ENCODE measurements around the gene MANEA. TPM values are rescaled to one million over a fixed set of nuclear protein-coding genes. Genes with fewer than 3 reads are reported as not detected.

The MANEA gene
- total and polyA plus RNA-seq, 2 donors (not counting 3 experiments of a cell fraction or from before 2014, with no cell fraction given): 5.2 to 18.5 TPM

- intact Hi-C loops (cut with micrococcal nuclease) (no loop called here), dilution Hi-C loops (cut with MboI; ENCODE audit: extremely low pct_ligation_motif_present, low sequenced_read_pairs) (no loop called here)
- Histone ChIP-seq H3K27ac (ENCODE audit: insufficient read depth, low read depth, low read length) (no peak overlapping the region), H3K4me2 (ENCODE audit: insufficient read depth, low read length) (no peak overlapping the region), H3K36me3 (ENCODE audit: control insufficient read depth in 2 of 2, extremely low read depth in 1 of 2, insufficient read depth in 2 of 2, low read length in 2 of 2) (no peaks in the 10 kb centered on the region), H4K20me1 (replicated peaks; ENCODE audit: control insufficient read depth, extremely low read depth, insufficient read depth, low read length) (no peaks in the 10 kb centered on the region), H3K79me2 (ENCODE audit: control insufficient read depth, insufficient read depth, low read length) (no peaks in the 10 kb centered on the region), H3K9me3 (replicated peaks; ENCODE audit: control insufficient read depth, insufficient read depth, low read length) (no peaks in the 10 kb centered on the region), H3K4me1 (ENCODE audit: control insufficient read depth, extremely low read depth, insufficient read depth, low read length) (no peaks in the 10 kb centered on the region), H3K9me1 (replicated peaks; ENCODE audit: control insufficient read depth, extremely low read depth, insufficient read depth, low read length) (no peaks in the 10 kb centered on the region), H3K9ac (replicated peaks; ENCODE audit: extremely low read depth, insufficient read depth, low read length) (no peak overlapping the region), H3K27me3 (ENCODE audit: control insufficient read depth in 2 of 2, insufficient read depth in 2 of 2, low read length in 2 of 2) (no peaks in the 10 kb centered on the region), H2AFZ (ENCODE audit: low read depth, low read length) (no peak overlapping the region), H3K4me3 (replicated peaks in 1 of 3; ENCODE audit: insufficient read depth in 1 of 3, low read depth in 1 of 3, low read length in 3 of 3) (no peak overlapping the region)
- ChIA-PET POLR2A (no interaction called here), CTCF (no interaction called here)
- FAIRE-seq (no peak), DNase-seq (ENCODE audit: low read depth, low spot score) (no peak)
- no TSS peak for BruUV-seq (replicated peaks)
- TF ChIP-seq GATA2 (IDR thresholded peaks at IDR 0.05; ENCODE audit: insufficient read depth, insufficient read length, low read depth, low read length) (no peak), POLR2AphosphoS5 (IDR thresholded peaks at IDR 0.05; ENCODE audit: insufficient read depth, low read depth, low read length) (no peak), FOS (IDR thresholded peaks at IDR 0.05; ENCODE audit: borderline replicate concordance, insufficient read depth, low read length) (no peak), CTCF (IDR thresholded peaks at IDR 0.05; ENCODE audit: extremely low read depth in 1 of 2, insufficient read depth in 1 of 2, low read depth in 1 of 2, low read length in 2 of 2) (no peak), MAX (IDR thresholded peaks at IDR 0.05; ENCODE audit: insufficient read depth, insufficient read length) (no peak), MYC (IDR thresholded peaks at IDR 0.05; ENCODE audit: low read depth, low read length) (no peak)
Measured at GRCh38 chr6:95545226-95545625, 32.1 kb upstream of the MANEA start.

- Histone ChIP-seq H3K27ac (ENCODE audit: insufficient read depth, low read depth, low read length) (no peak overlapping the region), H4K20me1 (replicated peaks; ENCODE audit: control insufficient read depth, extremely low read depth, insufficient read depth, low read length) (no peaks in the 10 kb centered on the region), H3K4me2 (ENCODE audit: insufficient read depth, low read length) (no peak overlapping the region), H3K4me3 (replicated peaks in 1 of 3; ENCODE audit: insufficient read depth in 1 of 3, low read depth in 1 of 3, low read length in 3 of 3) (no peak overlapping the region), H3K9ac (replicated peaks; ENCODE audit: extremely low read depth, insufficient read depth, low read length) (no peak overlapping the region), H3K9me1 (replicated peaks; ENCODE audit: control insufficient read depth, extremely low read depth, insufficient read depth, low read length) (no peaks in the 10 kb centered on the region), H3K79me2 (ENCODE audit: control insufficient read depth, insufficient read depth, low read length) (no peaks in the 10 kb centered on the region), H3K4me1 (ENCODE audit: control insufficient read depth, extremely low read depth, insufficient read depth, low read length) (no peaks in the 10 kb centered on the region), H3K27me3 (ENCODE audit: control insufficient read depth in 2 of 2, insufficient read depth in 2 of 2, low read length in 2 of 2) (no peaks in the 10 kb centered on the region), H3K36me3 (ENCODE audit: control insufficient read depth in 2 of 2, extremely low read depth in 1 of 2, insufficient read depth in 2 of 2, low read length in 2 of 2) (no peaks in the 10 kb centered on the region), H3K9me3 (replicated peaks; ENCODE audit: control insufficient read depth, insufficient read depth, low read length) (no peaks in the 10 kb centered on the region), H2AFZ (ENCODE audit: low read depth, low read length) (no peak overlapping the region)
- ChIA-PET CTCF (no interaction called here), POLR2A (no interaction called here)
- TF ChIP-seq GATA2 (IDR thresholded peaks at IDR 0.05; ENCODE audit: insufficient read depth, insufficient read length, low read depth, low read length): no peak
- TF ChIP-seq CTCF (IDR thresholded peaks at IDR 0.05; ENCODE audit: extremely low read depth in 1 of 2, insufficient read depth in 1 of 2, low read depth in 1 of 2, low read length in 2 of 2): no peak
- TF ChIP-seq EZH2 (IDR thresholded peaks at IDR 0.05; ENCODE audit: borderline replicate concordance, low read depth, low read length, severe bottlenecking): no peak
- TF ChIP-seq FOS (IDR thresholded peaks at IDR 0.05; ENCODE audit: borderline replicate concordance, insufficient read depth, low read length): no peak
- no peak for TF ChIP-seq MYC (IDR thresholded peaks at IDR 0.05; ENCODE audit: low read depth, low read length)
- no peak for TF ChIP-seq POLR2A (IDR thresholded peaks at IDR 0.05; ENCODE audit: low read depth, low read length)
- TF ChIP-seq JUN (IDR thresholded peaks at IDR 0.05; ENCODE audit: borderline replicate concordance, insufficient read depth, insufficient read length, low read depth): no peak
- TF ChIP-seq POLR2AphosphoS5 (IDR thresholded peaks at IDR 0.05; ENCODE audit: insufficient read depth, low read depth, low read length): no peak
- TF ChIP-seq MAX (IDR thresholded peaks at IDR 0.05; ENCODE audit: insufficient read depth, insufficient read length): no peak
- no peak for FAIRE-seq
- intact Hi-C loops (cut with micrococcal nuclease) (no loop called here), dilution Hi-C loops (cut with MboI; ENCODE audit: extremely low pct_ligation_motif_present, low sequenced_read_pairs) (no loop called here)
- no TSS peak for BruUV-seq (replicated peaks)
- no peak for DNase-seq (ENCODE audit: low read depth, low spot score)
Measured at GRCh38 chr6:95545686-95546085, 31.6 kb upstream of the MANEA start.

Data from endothelial cell of umbilical vein (primary cell).